ENCODE measurements around the gene MISP.

- TF ChIP-seq EZH2 (IDR thresholded peaks at IDR 0.05; ENCODE audit: low read depth, unreplicated experiment), result no peak
- no peak for TF ChIP-seq CTCF (conservative IDR thresholded peaks at IDR 0.05; ENCODE audit: low read depth in 2 of 2)
- no peak for TF ChIP-seq EZH2phosphoT487 (IDR thresholded peaks at IDR 0.05; ENCODE audit: unreplicated experiment)
- TF ChIP-seq, protein P1, sequence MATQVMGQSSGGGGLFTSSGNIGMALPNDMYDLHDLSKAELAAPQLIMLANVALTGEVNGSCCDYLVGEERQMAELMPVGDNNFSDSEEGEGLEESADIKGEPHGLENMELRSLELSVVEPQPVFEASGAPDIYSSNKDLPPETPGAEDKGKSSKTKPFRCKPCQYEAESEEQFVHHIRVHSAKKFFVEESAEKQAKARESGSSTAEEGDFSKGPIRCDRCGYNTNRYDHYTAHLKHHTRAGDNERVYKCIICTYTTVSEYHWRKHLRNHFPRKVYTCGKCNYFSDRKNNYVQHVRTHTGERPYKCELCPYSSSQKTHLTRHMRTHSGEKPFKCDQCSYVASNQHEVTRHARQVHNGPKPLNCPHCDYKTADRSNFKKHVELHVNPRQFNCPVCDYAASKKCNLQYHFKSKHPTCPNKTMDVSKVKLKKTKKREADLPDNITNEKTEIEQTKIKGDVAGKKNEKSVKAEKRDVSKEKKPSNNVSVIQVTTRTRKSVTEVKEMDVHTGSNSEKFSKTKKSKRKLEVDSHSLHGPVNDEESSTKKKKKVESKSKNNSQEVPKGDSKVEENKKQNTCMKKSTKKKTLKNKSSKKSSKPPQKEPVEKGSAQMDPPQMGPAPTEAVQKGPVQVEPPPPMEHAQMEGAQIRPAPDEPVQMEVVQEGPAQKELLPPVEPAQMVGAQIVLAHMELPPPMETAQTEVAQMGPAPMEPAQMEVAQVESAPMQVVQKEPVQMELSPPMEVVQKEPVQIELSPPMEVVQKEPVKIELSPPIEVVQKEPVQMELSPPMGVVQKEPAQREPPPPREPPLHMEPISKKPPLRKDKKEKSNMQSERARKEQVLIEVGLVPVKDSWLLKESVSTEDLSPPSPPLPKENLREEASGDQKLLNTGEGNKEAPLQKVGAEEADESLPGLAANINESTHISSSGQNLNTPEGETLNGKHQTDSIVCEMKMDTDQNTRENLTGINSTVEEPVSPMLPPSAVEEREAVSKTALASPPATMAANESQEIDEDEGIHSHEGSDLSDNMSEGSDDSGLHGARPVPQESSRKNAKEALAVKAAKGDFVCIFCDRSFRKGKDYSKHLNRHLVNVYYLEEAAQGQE (IDR thresholded peaks at IDR 0.05; ENCODE audit: unreplicated experiment), result no peak
- no peak for TF ChIP-seq POLR2AphosphoS5 (IDR thresholded peaks at IDR 0.05; ENCODE audit: low read depth)
- no peak for TF ChIP-seq ETS1 (IDR thresholded peaks at IDR 0.05)
- TF ChIP-seq NANOG (IDR thresholded peaks at IDR 0.05; ENCODE audit: borderline replicate concordance), result no peak
- no peak for TF ChIP-seq CREB1 (CRISPR knock-in tag; IDR thresholded peaks at IDR 0.05; ENCODE audit: low read depth)
- no peak for TF ChIP-seq ZNF462 (CRISPR knock-in tag; IDR thresholded peaks at IDR 0.05)
- TF ChIP-seq JUNB (IDR thresholded peaks at IDR 0.05; ENCODE audit: unreplicated experiment), result no peak
- TF ChIP-seq ZNF331 (CRISPR knock-in tag; IDR thresholded peaks at IDR 0.05; ENCODE audit: low read depth), result no peak
- TF ChIP-seq ZNF114 (CRISPR knock-in tag; IDR thresholded peaks at IDR 0.05), result no peak
- no peak for TF ChIP-seq STAT1 (IDR thresholded peaks at IDR 0.05; ENCODE audit: unreplicated experiment)
Measured at GRCh38 chr19:718251-718951, 32.5 kb upstream of the MISP start.
